ENCODE data around the gene FGD2. TPM values are rescaled to one million over a fixed set of nuclear protein-coding genes. Genes with fewer than 3 reads are reported as not detected.

Gene FGD2
- total RNA-seq, 1 experiment from 2014 or later: 0.19 TPM

GRCh38 chr6:37069639-37070038 is 64.2 kb downstream of the FGD2 start:
- H3K4me1 Mint-ChIP-seq (ENCODE audit: low read depth, unreplicated experiment): peaks cover 31% of the 10 kb centered on the region
- H3K27me3 Mint-ChIP-seq (ENCODE audit: unreplicated experiment): no peaks in the 10 kb centered on the region
- H3K4me3 Mint-ChIP-seq (ENCODE audit: low read depth, unreplicated experiment): no peak overlapping the region
- CTCF ChIA-PET: no interaction called here
- H3K9me3 Mint-ChIP-seq (ENCODE audit: low read depth, unreplicated experiment): no peaks in the 10 kb centered on the region
- peaks cover 7% of the 10 kb centered on the region for H3K36me3 Mint-ChIP-seq (ENCODE audit: insufficient read depth, unreplicated experiment)
- no peak for TF ChIP-seq CTCF (IDR thresholded peaks at IDR 0.05; ENCODE audit: unreplicated experiment)
- BruUV-seq (replicated peaks): no TSS peak
- intact Hi-C loops (cut with micrococcal nuclease; ENCODE audit: unreplicated experiment): no loop called here
- no peak for DNase-seq
- H3K27ac Mint-ChIP-seq (ENCODE audit: unreplicated experiment): no peak overlapping the region

- no peak overlapping the region for H3K4me3 Mint-ChIP-seq (ENCODE audit: low read depth, unreplicated experiment)
- no peak for TF ChIP-seq CTCF (IDR thresholded peaks at IDR 0.05; ENCODE audit: unreplicated experiment)
- intact Hi-C loops (cut with micrococcal nuclease; ENCODE audit: unreplicated experiment): no loop called here
- no TSS peak for BruUV-seq (replicated peaks)
- H3K27ac Mint-ChIP-seq (ENCODE audit: unreplicated experiment): no peak overlapping the region
- no peak for DNase-seq
- CTCF ChIA-PET: no interaction called here
- H3K36me3 Mint-ChIP-seq (ENCODE audit: insufficient read depth, unreplicated experiment): peaks cover 7% of the 10 kb centered on the region
- no peaks in the 10 kb centered on the region for H3K9me3 Mint-ChIP-seq (ENCODE audit: low read depth, unreplicated experiment)
- H3K4me1 Mint-ChIP-seq (ENCODE audit: low read depth, unreplicated experiment): peaks cover 32% of the 10 kb centered on the region
- H3K27me3 Mint-ChIP-seq (ENCODE audit: unreplicated experiment): no peaks in the 10 kb centered on the region
These were observed 67.1 kb downstream of the FGD2 start for GRCh38 chr6:37072526-37072925.

- CTCF ChIA-PET: interaction anchor here (1.2 kb wide), 1 partner anchor 68 kb away, joined by 3 read pairs; no protein-coding TSS in a partner anchor
- Mint-ChIP-seq H3K36me3 (ENCODE audit: insufficient read depth, unreplicated experiment) (peaks cover 7% of the 10 kb centered on the region), H3K27me3 (ENCODE audit: unreplicated experiment) (no peaks in the 10 kb centered on the region), H3K4me3 (ENCODE audit: low read depth, unreplicated experiment) (no peak overlapping the region), H3K4me1 (ENCODE audit: low read depth, unreplicated experiment) (peaks cover 32% of the 10 kb centered on the region), H3K27ac (ENCODE audit: unreplicated experiment) (no peak overlapping the region), H3K9me3 (ENCODE audit: low read depth, unreplicated experiment) (no peaks in the 10 kb centered on the region)
- no peak for TF ChIP-seq CTCF (IDR thresholded peaks at IDR 0.05; ENCODE audit: unreplicated experiment)
- intact Hi-C loops (cut with micrococcal nuclease; ENCODE audit: unreplicated experiment): no loop called here
- DNase-seq: no peak
- no TSS peak for BruUV-seq (replicated peaks)
These were observed 68.8 kb downstream of the FGD2 start for GRCh38 chr6:37074053-37074827.

- CTCF ChIA-PET: interaction anchor here (0.6 kb wide), 1 partner anchor 10 kb away, joined by 5 read pairs; no protein-coding TSS in a partner anchor
- H3K27me3 Mint-ChIP-seq (ENCODE audit: unreplicated experiment): no peaks in the 10 kb centered on the region
- no TSS peak for BruUV-seq (replicated peaks)
- TF ChIP-seq CTCF (IDR thresholded peaks at IDR 0.05; ENCODE audit: unreplicated experiment): no peak
- intact Hi-C loops (cut with micrococcal nuclease; ENCODE audit: unreplicated experiment): no loop called here
- H3K27ac Mint-ChIP-seq (ENCODE audit: unreplicated experiment): no peak overlapping the region
- DNase-seq: no peak
- H3K4me1 Mint-ChIP-seq (ENCODE audit: low read depth, unreplicated experiment): peaks cover 19% of the 10 kb centered on the region
- H3K4me3 Mint-ChIP-seq (ENCODE audit: low read depth, unreplicated experiment): no peak overlapping the region
- no peaks in the 10 kb centered on the region for H3K9me3 Mint-ChIP-seq (ENCODE audit: low read depth, unreplicated experiment)
- H3K36me3 Mint-ChIP-seq (ENCODE audit: insufficient read depth, unreplicated experiment): no peaks in the 10 kb centered on the region
These were observed 71.9 kb downstream of the FGD2 start for GRCh38 chr6:37077191-37077904.
